GM21737 (cell line): ENCODE measurements around the gene C1QTNF8.

Experiments
- ATAC-seq: cut with Tn5 transposase; IDR thresholded peaks from one replicate; pipeline ENCODE4 v1.9.1; 2021; ENCODE audit warnings: mild to moderate bottlenecking, moderate library complexity; ENCODE audit not compliant: unreplicated experiment

C1QTNF8 gene

GRCh38 chr16:1048442-1049112 lies 47.5 kb downstream of the C1QTNF8 start:
- ATAC-seq: no peak

GRCh38 chr16:1047801-1048200 lies 48.2 kb downstream of the C1QTNF8 start:
- ATAC-seq: no peak

GRCh38 chr16:1047123-1047522 lies 48.9 kb downstream of the C1QTNF8 start:
- no peak for ATAC-seq

GRCh38 chr16:1045993-1046911 lies 49.8 kb downstream of the C1QTNF8 start:
- ATAC-seq: no peak

- ATAC-seq: no peak
Measured at GRCh38 chr16:1045310-1045992, 50.6 kb downstream of the C1QTNF8 start.

- ATAC-seq: no peak
Measured at GRCh38 chr16:1044460-1045309, 51.4 kb downstream of the C1QTNF8 start.

- no peak for ATAC-seq
Measured at GRCh38 chr16:1043881-1044451, 52.1 kb downstream of the C1QTNF8 start.

- no peak for ATAC-seq
Measured at GRCh38 chr16:1042866-1043265, 53.2 kb downstream of the C1QTNF8 start.

GRCh38 chr16:1042049-1042744 lies 53.8 kb downstream of the C1QTNF8 start:
- ATAC-seq: no peak

GRCh38 chr16:1040346-1040745 lies 55.7 kb downstream of the C1QTNF8 start:
- no peak for ATAC-seq

GRCh38 chr16:1039762-1040161 lies 56.3 kb downstream of the C1QTNF8 start:
- ATAC-seq: no peak

GRCh38 chr16:1038932-1039331 lies 57.1 kb downstream of the C1QTNF8 start:
- ATAC-seq: no peak
